IMR-90 (cell line): ENCODE data around the gene CAMK2D. TPM values are rescaled to one million over a fixed set of nuclear protein-coding genes. Genes with fewer than 3 reads are reported as not detected.

ENCODE experiments used
- ATAC-seq: fragments of 200-7000 bp; cut with Tn5 transposase; 2 replicates; pipeline ENCODE4 v1.9.1; 2020; ENCODE audit warnings: low read depth, mild to moderate bottlenecking, moderate library complexity
- BruUV-seq: library from RNA; stranded (reverse); fragments of 400-500 nt; replicated peaks from 2 replicates; lab custom pipeline; 2021; lab: Mats Ljungman, UMichigan
- CTCF ChIA-PET: fragments of 300-600 bp; formaldehyde crosslinking; extraction: SDS; loops from one replicate; lab custom pipeline; 2021; ENCODE audit warnings: antibody characterized with exemption; lab: Yijun Ruan, JAX
- POLR2A ChIA-PET: fragments of 300-600 bp; sonication (Branson Sonifier 250); formaldehyde crosslinking; loops from one replicate; lab custom pipeline; 2022; ENCODE audit warnings: antibody characterized with exemption; ENCODE audit not compliant: unreplicated experiment; lab: Charles Lee
- DNase-seq: peaks from one replicate; pipeline ENCODE4 v3.0.0; 2013
- H2AFZ ChIP-seq: replicated peaks from 2 replicates; pipeline ENCODE3; 2013; ENCODE audit warnings: low read length, mild to moderate bottlenecking; ENCODE audit not compliant: poor library complexity
- H2AK5ac ChIP-seq: 2 replicates; pipeline ENCODE4 v1.6.1; 2013; ENCODE audit warnings: low read depth, low read length, inconsistent platforms
- H2AK9ac ChIP-seq: replicated peaks from 2 replicates; pipeline ENCODE3; 2013; ENCODE audit warnings: mild to moderate bottlenecking, low read depth, low read length, moderate library complexity; ENCODE audit not compliant: poor library complexity
- H2BK120ac ChIP-seq: 2 replicates; pipeline ENCODE4 v1.6.1; 2013; ENCODE audit warnings: low read depth, low read length, inconsistent platforms
- H2BK15ac ChIP-seq: 3 replicates; pipeline ENCODE4 v1.6.1; 2013; ENCODE audit warnings: low read depth, low read length, inconsistent platforms
- H2BK20ac ChIP-seq: 2 replicates; pipeline ENCODE4 v1.6.1; 2013; ENCODE audit warnings: low read depth, mild to moderate bottlenecking, inconsistent platforms, low read length, moderate library complexity
- H2BK5ac ChIP-seq: 2 replicates; pipeline ENCODE4 v1.6.1; 2013; ENCODE audit warnings: mild to moderate bottlenecking, low read depth, low read length, inconsistent platforms; ENCODE audit not compliant: poor library complexity, severe bottlenecking
- H3K14ac ChIP-seq: replicated peaks from 2 replicates; pipeline ENCODE4 v1.6.1; 2013; ENCODE audit warnings: low read depth, low read length, inconsistent platforms
- H3K18ac ChIP-seq: 2 replicates; pipeline ENCODE4 v1.6.1; 2013; ENCODE audit warnings: low read depth, low read length, control low read depth
- H3K23ac ChIP-seq: 2 replicates; pipeline ENCODE4 v1.6.1; 2013; ENCODE audit warnings: low read depth, low read length, inconsistent platforms
- H3K27ac ChIP-seq: 2 replicates; pipeline ENCODE4 v1.5.1; 2013; ENCODE audit warnings: mild to moderate bottlenecking, control low read depth, low read length; ENCODE audit not compliant: insufficient read depth
- H3K27me3 ChIP-seq: 2 replicates; pipeline ENCODE4 v1.6.1; 2013; ENCODE audit warnings: low read length; ENCODE audit not compliant: control insufficient read depth, insufficient read depth
- H3K36me3 ChIP-seq: 2 replicates; pipeline ENCODE4 v1.6.1; 2013; ENCODE audit warnings: low read length, mixed read lengths; ENCODE audit not compliant: control insufficient read depth, insufficient read depth
- H3K4ac ChIP-seq: 2 replicates; pipeline ENCODE4 v1.6.1; 2013; ENCODE audit warnings: low read depth, low read length, inconsistent platforms
- H3K4me1 ChIP-seq: 2 replicates; pipeline ENCODE4 v1.6.1; 2013; ENCODE audit warnings: low read length, mixed read lengths; ENCODE audit not compliant: control insufficient read depth, insufficient read depth
- H3K4me2 ChIP-seq: 2 replicates; pipeline ENCODE4 v1.6.1; 2013; ENCODE audit warnings: low read depth, mild to moderate bottlenecking, control low read depth, low read length, moderate library complexity
- H3K4me3 ChIP-seq: 2 replicates; pipeline ENCODE4 v1.5.1; 2013; ENCODE audit warnings: low read depth, mild to moderate bottlenecking, control low read depth, low read length, moderate library complexity; ENCODE audit not compliant: insufficient read depth
- H3K56ac ChIP-seq: 2 replicates; pipeline ENCODE4 v1.6.1; 2013; ENCODE audit warnings: low read length, inconsistent platforms; ENCODE audit not compliant: insufficient read depth; ENCODE audit errors: extremely low read depth
- H3K79me1 ChIP-seq, 2 experiments: 2 replicates each; pipeline ENCODE4 v1.6.1; 2013; ENCODE audit warnings: low read length in 2 of 2, inconsistent platforms in 1 of 2, low read depth in 1 of 2
- H3K9ac ChIP-seq: 2 replicates; pipeline ENCODE4 v1.6.1; 2013; ENCODE audit warnings: low read depth, low read length, control low read depth
- H3K9me1 ChIP-seq: 2 replicates; pipeline ENCODE4 v1.6.1; 2013; ENCODE audit warnings: low read length, inconsistent platforms; ENCODE audit not compliant: insufficient read depth
- H3K9me3 ChIP-seq: 2 replicates; pipeline ENCODE4 v1.6.1; 2013; ENCODE audit warnings: low read length; ENCODE audit not compliant: control insufficient read depth, insufficient read depth
- H4K20me1 ChIP-seq: 2 replicates; pipeline ENCODE4 v1.6.1; 2013; ENCODE audit warnings: low read length, inconsistent platforms; ENCODE audit not compliant: insufficient read depth
- H4K5ac ChIP-seq: 2 replicates; pipeline ENCODE4 v1.6.1; 2013; ENCODE audit warnings: mild to moderate bottlenecking, low read depth, low read length, control low read depth
- H4K8ac ChIP-seq, 2 experiments: 2 replicates each; pipeline ENCODE4 v1.6.1; 2013; ENCODE audit warnings: low read depth in 2 of 2, low read length in 2 of 2, control low read depth in 1 of 2, inconsistent platforms in 1 of 2
- H4K91ac ChIP-seq: 2 replicates; pipeline ENCODE4 v1.6.1; 2013; ENCODE audit warnings: low read depth, low read length, inconsistent platforms; ENCODE audit not compliant: insufficient read depth
- CHD1 ChIP-seq: IDR thresholded peaks from 2 replicates; pipeline ENCODE4 v1.6.1; 2012; ENCODE audit warnings: low read depth, low read length, improper control_type of control experiment
- CTCF ChIP-seq: conservative IDR thresholded peaks from 2 replicates; pipeline ENCODE4 v1.5.1; 2012; ENCODE audit warnings: mild to moderate bottlenecking, low read depth, low read length, improper control_type of control experiment
- ELK1 ChIP-seq: fragments of 150-350 bp; IDR thresholded peaks from 2 replicates; pipeline ENCODE4 v1.6.1; 2016; ENCODE audit warnings: low read depth, mild to moderate bottlenecking, low read length, moderate library complexity, borderline replicate concordance
- NFE2L2 ChIP-seq: fragments of 150-350 bp; IDR thresholded peaks from 2 replicates; pipeline ENCODE4 v1.6.1; 2016; ENCODE audit warnings: low read depth, mild to moderate bottlenecking, low read length
- RAD21 ChIP-seq: IDR thresholded peaks from 2 replicates; pipeline ENCODE4 v1.6.1; 2012; ENCODE audit warnings: low read length, improper control_type of control experiment
- SMC3 ChIP-seq: fragments of 150-350 bp; IDR thresholded peaks from 2 replicates; pipeline ENCODE4 v1.6.1; 2016; ENCODE audit warnings: low read depth, mild to moderate bottlenecking, antibody characterized with exemption, low read length, moderate library complexity
- USF2 ChIP-seq: fragments of 150-350 bp; IDR thresholded peaks from 2 replicates; pipeline ENCODE4 v1.6.1; 2017; ENCODE audit warnings: mild to moderate bottlenecking, antibody characterized with exemption, low read length, low read depth
- WGBS, 2 experiments: methylation state at CpG; one replicate each; pipeline versions ENCODE4 v1.1.5 to v1.1.7; 2013; ENCODE audit warnings: missing lambda C conversion rate in 2 of 2; ENCODE audit not compliant: insufficient read length in 1 of 2; ENCODE audit errors: extremely low coverage in 2 of 2; 5-methylcytosine and 5-hydroxymethylcytosine counted together
- dilution Hi-C: fragments of 300-500 bp; cut with HindIII; formaldehyde crosslinking; loops from one replicate; pipeline ENCODE4 v1.14.3; 2018; ENCODE audit warnings: low sequenced_read_pairs; ENCODE audit not compliant: unreplicated experiment
- in situ Hi-C: fragments of 300-500 bp; cut with MboI; formaldehyde crosslinking; loops from 3 replicates; pipeline ENCODE4 v1.14.3; 2019; ENCODE audit warnings: low sequenced_read_pairs, inconsistent platforms, mixed read lengths
- intact Hi-C: fragments of 100-400 bp; cut with micrococcal nuclease; formaldehyde crosslinking; loops from 2 replicates; pipeline ENCODE4 v1.10.0; 2022
- polyA plus RNA-seq, 3 experiments: library from polyadenylated mRNA; depleted of rRNA; stranded (reverse); fragments of >200 nt; gene quantifications; 2 replicates each; pipeline ENCODE4 v1.2.3, GENCODE V29; 2012; ENCODE audit warnings: low replicate concordance in 1 of 3
- total RNA-seq: library from RNA; depleted of rRNA; stranded (reverse); fragments of >200 nt; gene quantifications from 2 replicates; pipeline ENCODE4 v1.2.3, GENCODE V29; 2012

Gene CAMK2D
- total and polyA plus RNA-seq, 2 of the 4 experiments (the other 2 are of a cell fraction) = 44.6 to 156 TPM

GRCh38 chr4:113781439-113782040 is 20.0 kb upstream of the CAMK2D start:
- dilution Hi-C loops (no loop called here), in situ Hi-C loops (loop anchor here (10.0 kb wide), 1 partner anchor 603 kb away; no protein-coding TSS in a partner anchor), intact Hi-C loops (loop anchor here (2.0 to 5.0 kb wide), 2 partner anchors 196 to 597 kb away; partner anchors contain the start of gene ARSJ)
- no peak overlapping the region for H2BK15ac ChIP-seq
- no peak overlapping the region for H3K9ac ChIP-seq
- H2BK120ac ChIP-seq = no peak overlapping the region
- no peak overlapping the region for H3K23ac ChIP-seq
- H3K4me3 ChIP-seq = no peak overlapping the region
- no peak overlapping the region for H3K14ac ChIP-seq
- H3K18ac ChIP-seq = no peak overlapping the region
- no peak overlapping the region for H4K91ac ChIP-seq
- no peak overlapping the region for H2AK5ac ChIP-seq
- DNase-seq = peak; percentile 55
- no peak overlapping the region for H3K4me2 ChIP-seq
- no peaks in the 10 kb centered on the region for H4K20me1 ChIP-seq
- no peak overlapping the region; the same call in 1 of the 2 replicates for H2BK20ac ChIP-seq
- H3K4ac ChIP-seq = no peak overlapping the region
- no peaks in the 10 kb centered on the region for H3K36me3 ChIP-seq
- H3K56ac ChIP-seq = no peak overlapping the region
- peaks cover 4% of the 10 kb centered on the region for H3K4me1 ChIP-seq
- TF ChIP-seq CHD1 (no peak), USF2 (no peak), RAD21 (peak; percentile 59), ELK1 (no peak), NFE2L2 (no peak), CTCF (peak; percentile 66), SMC3 (peak; percentile 58)
- CTCF ChIA-PET = interaction anchor here (0.7 kb wide), 1 partner anchor 297 kb away, joined by 3 read pairs; no protein-coding TSS in a partner anchor
- no CpG with 5 or more reads among the region's 2 CpGs for WGBS, 2 experiments
- POLR2A ChIA-PET = no interaction called here
- H3K9me1 ChIP-seq = peaks cover 4% of the 10 kb centered on the region; the same call in 1 of the 2 replicates
- H2AK9ac ChIP-seq = no peak overlapping the region
- BruUV-seq = no TSS peak
- H2AFZ ChIP-seq = no peak overlapping the region
- no peaks in the 10 kb centered on the region for H3K27me3 ChIP-seq
- ATAC-seq = no peak
- H3K27ac ChIP-seq = no peak overlapping the region
- H3K9me3 ChIP-seq = no peaks in the 10 kb centered on the region
- peaks cover 0 to 8% of the 10 kb centered on the region in 2 experiments; a peak in 2 of 4 replicates for H3K79me1 ChIP-seq
- no peak overlapping the region for H2BK5ac ChIP-seq
- H4K8ac ChIP-seq = no peak overlapping the region
- H4K5ac ChIP-seq = no peak overlapping the region
